ENCODE data around the gene TRPV4.
"Not testable (repeated sequence)": the region's sequence is repeated elsewhere in the genome, so short reads cannot be mapped to it uniquely, and the experiment has no call there.

The TRPV4 gene

GRCh38 chr12:109833307-109834189, at the start of gene TRPV4:
TSS of gene TRPV4 (minus strand) at chr12:109833398. CDS start at chr12:109814796, 18,602 bp downstream.
- DNase-seq: peak; percentile 55

GRCh38 chr12:109881752-109882151, 48.6 kb upstream of the TRPV4 start:
- DNase-seq: no peak

GRCh38 chr12:109880938-109881337, 47.7 kb upstream of the TRPV4 start:
- no peak for DNase-seq

GRCh38 chr12:109880043-109880931, 47.1 kb upstream of the TRPV4 start, which contains the start of gene GLTP:
TSS of gene GLTP (minus strand) at chr12:109880541. CDS start at chr12:109880374, 167 bp downstream.
- peak; percentile 82 for DNase-seq

- no peak for DNase-seq
Observed at GRCh38 chr12:109879351-109880042, 46.3 kb upstream of the TRPV4 start.

- DNase-seq: no peak
Observed at GRCh38 chr12:109878749-109879148, 45.6 kb upstream of the TRPV4 start.

- DNase-seq: no peak
Observed at GRCh38 chr12:109878247-109878625, 45.0 kb upstream of the TRPV4 start.

- DNase-seq: no peak
Observed at GRCh38 chr12:109877504-109878246, 44.5 kb upstream of the TRPV4 start.

GRCh38 chr12:109876406-109876805, 43.2 kb upstream of the TRPV4 start:
- DNase-seq: no peak

- DNase-seq: no peak
Observed at GRCh38 chr12:109875572-109876131, 42.5 kb upstream of the TRPV4 start.

- no peak for DNase-seq
Observed at GRCh38 chr12:109873653-109874052, 40.5 kb upstream of the TRPV4 start.

GRCh38 chr12:109871668-109872314, 38.6 kb upstream of the TRPV4 start:
- peak; percentile 28 for DNase-seq

- peak; percentile 65 for DNase-seq
Observed at GRCh38 chr12:109870648-109871047, 37.5 kb upstream of the TRPV4 start.

- DNase-seq: peak; percentile 23
Observed at GRCh38 chr12:109868182-109869051, 35.2 kb upstream of the TRPV4 start.

- no peak for DNase-seq
Observed at GRCh38 chr12:109864916-109865315, 31.7 kb upstream of the TRPV4 start.

- DNase-seq: peak; percentile 27
Observed at GRCh38 chr12:109863847-109864712, 30.9 kb upstream of the TRPV4 start.

GRCh38 chr12:109862491-109862890, 29.3 kb upstream of the TRPV4 start:
- DNase-seq: not testable (repeated sequence)

- no peak for DNase-seq
Observed at GRCh38 chr12:109861689-109862314, 28.6 kb upstream of the TRPV4 start.

- DNase-seq: no peak
Observed at GRCh38 chr12:109860977-109861376, 27.8 kb upstream of the TRPV4 start.
